A549 (cell line): ENCODE data around the gene RNF14. TPM values are rescaled to one million over a fixed set of nuclear protein-coding genes. Genes with fewer than 3 reads are reported as not detected.

Source experiments
- ATAC-seq, 2 experiments: fragments of 200-7000 bp in 1 of 2; fragments of >200 bp in 1 of 2; cut with Nextera tagmentation in 1 of 2; cut with Tn5 transposase in 1 of 2; 3 replicates each; pipeline versions ENCODE4 v1.8.0 to v1.9.1; 2018 to 2020; ENCODE audit warnings: mild to moderate bottlenecking in 1 of 2, moderate library complexity in 1 of 2
- CTCF ChIA-PET: fragments of 300-600 bp; sonication (Branson Sonifier 250); formaldehyde crosslinking; extraction: SDS; loops from one replicate; lab custom pipeline; 2021; ENCODE audit warnings: antibody characterized with exemption, inconsistent platforms; lab: Yijun Ruan, JAX
- POLR2A ChIA-PET: fragments of 350-600 bp; formaldehyde crosslinking; extraction: SDS; loops from one replicate; lab custom pipeline; 2021; ENCODE audit warnings: antibody characterized with exemption, inconsistent platforms; lab: Yijun Ruan, JAX
- DNase-seq, 2 experiments: peaks; one replicate each; pipeline versions ENCODE4 v3.0.0 to v3.0.0-alpha.2; 2011 to 2016; ENCODE audit warnings: low read depth in 1 of 2, low spot score in 1 of 2
- FAIRE-seq: peaks from 2 replicates; lab custom pipeline; 2011; peaks lifted over from hg19 to GRCh38; lab: Jason Lieb, UNC
- H3K27ac ChIP-seq, 2 experiments: fragments of >200 bp; sonication (Bioruptor Twin); formaldehyde crosslinking; 3 replicates each; pipeline ENCODE4 v1.5.1; 2016 to 2017
- H3K4me1 ChIP-seq: fragments of >200 bp; sonication (Bioruptor Twin); formaldehyde crosslinking; 3 replicates; pipeline ENCODE4 v1.6.1; 2016
- H3K4me2 ChIP-seq: fragments of >200 bp; sonication (Bioruptor Twin); formaldehyde crosslinking; 3 replicates; pipeline ENCODE4 v1.6.1; 2016
- H3K4me3 ChIP-seq: fragments of >200 bp; sonication (Bioruptor Twin); formaldehyde crosslinking; 3 replicates; pipeline ENCODE4 v1.5.1; 2016
- H3K9me3 ChIP-seq: fragments of >200 bp; sonication (Bioruptor Twin); formaldehyde crosslinking; 3 replicates; pipeline ENCODE4 v1.6.1; 2016
- BCL3 ChIP-seq: fragments of >200 bp; sonication (Bioruptor Twin); formaldehyde crosslinking; IDR thresholded peaks from 3 replicates; pipeline ENCODE4 v1.6.1; 2016
- CHD2 ChIP-seq: fragments of 150-350 bp; IDR thresholded peaks from 2 replicates; pipeline ENCODE4 v1.6.1; 2014; ENCODE audit warnings: low read length; ENCODE audit not compliant: partially characterized antibody
- CTCF ChIP-seq: fragments of >200 bp; sonication (Bioruptor Twin); formaldehyde crosslinking; IDR thresholded peaks from 3 replicates; pipeline ENCODE4 v1.5.1; 2016
- FOSB ChIP-seq: fragments of 250-450 bp; sonication (Bioruptor Pico); IDR thresholded peaks from 2 replicates; pipeline ENCODE4 v1.5.0; 2020; ENCODE audit warnings: mild to moderate bottlenecking, moderate library complexity
- FOSL2 ChIP-seq, 2 experiments: fragments of 450-650 bp in 1 of 2; fragments of >200 bp in 1 of 2; sonication (Bioruptor Twin) in 1 of 2; formaldehyde crosslinking; IDR thresholded peaks; 2 replicates each; pipeline versions ENCODE4 v1.5.0 to v1.6.1; 2016 to 2020; ENCODE audit warnings: mild to moderate bottlenecking in 1 of 2, moderate library complexity in 1 of 2
- GATA3 ChIP-seq: IDR thresholded peaks from 2 replicates; pipeline ENCODE4 v1.6.1; 2012; ENCODE audit warnings: borderline replicate concordance
- HES2 ChIP-seq: fragments of >200 bp; sonication (Bioruptor Twin); formaldehyde crosslinking; IDR thresholded peaks from 2 replicates; pipeline ENCODE4 v1.6.1; 2016
- HEYL ChIP-seq: fragments of 250-450 bp; sonication (Bioruptor Pico); IDR thresholded peaks from 2 replicates; pipeline ENCODE4 v1.8.0; 2021; ENCODE audit warnings: mild to moderate bottlenecking, moderate library complexity
- HMGXB4 ChIP-seq: fragments of 250-450 bp; sonication (Bioruptor Pico); IDR thresholded peaks from 2 replicates; pipeline ENCODE4 v1.5.0; 2021; ENCODE audit warnings: mild to moderate bottlenecking, moderate library complexity, borderline replicate concordance
- JUNB ChIP-seq: fragments of >200 bp; sonication (Bioruptor Twin); formaldehyde crosslinking; IDR thresholded peaks from 2 replicates; pipeline ENCODE4 v1.6.1; 2016
- KDM1A ChIP-seq: fragments of 200-600 bp; sonication (generic); IDR thresholded peaks from 2 replicates; pipeline ENCODE4 v1.6.1; 2016; ENCODE audit warnings: low read depth, mild to moderate bottlenecking
- MAFK ChIP-seq: fragments of 450-650 bp; IDR thresholded peaks from 2 replicates; pipeline ENCODE4 v1.6.1; 2014; ENCODE audit not compliant: partially characterized antibody
- MAZ ChIP-seq: fragments of 150-350 bp; IDR thresholded peaks from 2 replicates; pipeline ENCODE4 v1.6.1; 2014; ENCODE audit warnings: antibody characterized with exemption, low read depth, low read length, borderline replicate concordance
- NPAS2 ChIP-seq: fragments of 250-450 bp; sonication (Bioruptor Pico); IDR thresholded peaks from 2 replicates; pipeline ENCODE4 v1.8.0; 2022; ENCODE audit warnings: mild to moderate bottlenecking, moderate library complexity, borderline replicate concordance
- RAD21 ChIP-seq, 2 experiments: fragments of >200 bp in 1 of 2; sonication (Bioruptor Twin) in 1 of 2; formaldehyde crosslinking in 1 of 2; IDR thresholded peaks in 1 of 2; conservative IDR thresholded peaks in 1 of 2; 2 replicates in 1 of 2; 3 replicates in 1 of 2; pipeline ENCODE4 v1.6.1; 2012 to 2018; ENCODE audit warnings: inconsistent platforms in 1 of 2
- RCOR1 ChIP-seq: fragments of 150-350 bp; IDR thresholded peaks from 2 replicates; pipeline ENCODE4 v1.6.1; 2014; ENCODE audit warnings: antibody characterized with exemption, low read length, low read depth
- RFX5 ChIP-seq: fragments of 450-650 bp; IDR thresholded peaks from 2 replicates; pipeline ENCODE4 v1.7.1; 2014; ENCODE audit warnings: antibody characterized with exemption, mild to moderate bottlenecking, moderate library complexity
- RNF2 ChIP-seq: fragments of 200-600 bp; sonication (generic); IDR thresholded peaks from 2 replicates; pipeline ENCODE4 v1.6.1; 2016; ENCODE audit warnings: low read depth, mild to moderate bottlenecking, antibody characterized with exemption, moderate library complexity, borderline replicate concordance
- SMC3 ChIP-seq: fragments of >200 bp; sonication (Bioruptor Twin); formaldehyde crosslinking; IDR thresholded peaks from 3 replicates; pipeline ENCODE4 v1.6.1; 2018; ENCODE audit warnings: inconsistent platforms
- SREBF2 ChIP-seq: fragments of 450-650 bp; IDR thresholded peaks from 2 replicates; pipeline ENCODE4 v1.6.1; 2014; ENCODE audit warnings: mild to moderate bottlenecking, moderate library complexity
- TFCP2L1 ChIP-seq: fragments of 250-450 bp; sonication (Bioruptor Pico); IDR thresholded peaks from 2 replicates; pipeline ENCODE4 v1.5.0; 2021; ENCODE audit warnings: mild to moderate bottlenecking
- USF2 ChIP-seq: fragments of 450-650 bp; IDR thresholded peaks from 2 replicates; pipeline ENCODE4 v1.6.1; 2014; ENCODE audit warnings: antibody characterized with exemption
- ZC3H11A ChIP-seq: fragments of 450-650 bp; IDR thresholded peaks from 2 replicates; pipeline ENCODE4 v1.6.1; 2014; ENCODE audit warnings: antibody characterized with exemption, mild to moderate bottlenecking
- WGBS: methylation state at CpG from one replicate; pipeline ENCODE4 v1.1.6; 2017; ENCODE audit errors: missing lambda C conversion rate; 5-methylcytosine and 5-hydroxymethylcytosine counted together
- polyA plus RNA-seq, 4 experiments: library from polyadenylated mRNA; depleted of rRNA in 3 of 4; stranded (reverse); fragments of >200 nt; fragmentation: RNase III in 1 of 4; extraction: RNeasy Plus Mini Kit Qiagen cat#74134 plus additional on column Dnase treatment in 1 of 4; gene quantifications; 2 replicates in 3 of 4; 3 replicates in 1 of 4; pipeline ENCODE4 v1.2.3, GENCODE V29; 2011 to 2017

The RNF14 gene
- polyA plus RNA-seq, 2 of the 4 experiments (the other 2 are of a cell fraction), result 43.2 to 47.4 TPM

GRCh38 chr5:142000173-142000572 lies 31.3 kb downstream of the RNF14 start:
- ATAC-seq, result no peak
- no peak for DNase-seq
- H3K9me3 ChIP-seq, result no peaks in the 10 kb centered on the region
- no peak for FAIRE-seq
- H3K27ac ChIP-seq, result no peak overlapping the region
- 31% methylated on average over 1 of the region's 1 CpG for WGBS
- ChIA-PET POLR2A (no interaction called here), CTCF (interaction anchor here (0.7 to 4.6 kb wide), 6 partner anchors 10 to 111 kb away, joined by 3 to 20 read pairs (median 6); partner anchors contain the start of gene GNPDA1)
- no peak overlapping the region for H3K4me3 ChIP-seq
- no peaks in the 10 kb centered on the region for H3K4me1 ChIP-seq
- H3K4me2 ChIP-seq, result no peak overlapping the region
- TF ChIP-seq BCL3 (no peak), SREBF2 (no peak), NPAS2 (no peak), MAFK (peak; percentile 73)
- TF ChIP-seq, all 56 proteins: peak for 1

GRCh38 chr5:142000704-142001484 lies 32.0 kb downstream of the RNF14 start:
- peak in 1 of 2 experiments; percentile 34 for DNase-seq
- Histone ChIP-seq H3K27ac (no peak overlapping the region), H3K4me2 (no peak overlapping the region)
- POLR2A ChIA-PET, result interaction anchor here (0.6 kb wide), 1 partner anchor 20 kb away, joined by 3 read pairs; no protein-coding TSS in a partner anchor
- TF ChIP-seq CTCF (peak; percentile 36), SMC3 (0 out of 3 replicates have a peak, but pooled peaks have one; percentile 17), RAD21 (conservative IDR thresholded peaks at IDR 0.05 in 1 of 2, IDR thresholded peaks at IDR 0.05 in 1 of 2) (peak in 1 of 2 experiments; percentile 9; a peak in 1 of 5 replicates), KDM1A (no peak)
- TF ChIP-seq, all 56 proteins: peak for 3
- 78% methylated on average over 6 of the region's 6 CpGs for WGBS
- ATAC-seq (peak; percentile 62 to 77; a peak in 4 of 6 replicates), FAIRE-seq (no peak)
- Histone ChIP-seq H3K4me1 (no peaks in the 10 kb centered on the region), H3K4me3 (no peak overlapping the region), H3K9me3 (no peaks in the 10 kb centered on the region)
- CTCF ChIA-PET, result interaction anchor here (0.7 to 4.6 kb wide), 8 partner anchors 8 to 112 kb away, joined by 3 to 20 read pairs (median 3); partner anchors contain the start of genes GNPDA1 and RNF14

GRCh38 chr5:142003266-142003800 lies 34.4 kb downstream of the RNF14 start:
- CTCF ChIA-PET, result interaction anchor here (1.4 to 4.6 kb wide), 4 partner anchors 8 to 34 kb away, joined by 4 to 20 read pairs (median 14); partner anchors contain the start of genes GNPDA1 and RNF14
- POLR2A ChIA-PET, result no interaction called here
- TF ChIP-seq FOSL2 (IDR thresholded peaks at IDR 0.05) (no peak), FOSL2 (CRISPR knock-in tag; IDR thresholded peaks at IDR 0.05) (no peak), CHD2 (no peak), JUNB (no peak), ZC3H11A (no peak), RCOR1 (no peak), GATA3 (no peak), FOSB (CRISPR knock-in tag) (no peak), RNF2 (no peak), HEYL (CRISPR knock-in tag) (no peak), HES2 (no peak), USF2 (no peak), HMGXB4 (CRISPR knock-in tag) (no peak), TFCP2L1 (CRISPR knock-in tag) (no peak), RFX5 (no peak), MAZ (no peak)
- Histone ChIP-seq H3K4me2 (no peak overlapping the region), H3K27ac (no peak overlapping the region), H3K9me3 (no peaks in the 10 kb centered on the region), H3K4me3 (no peak overlapping the region), H3K4me1 (no peaks in the 10 kb centered on the region)
- DNase-seq (no peak), ATAC-seq (no peak), FAIRE-seq (no peak)
- WGBS, result 36% methylated on average over 2 of the region's 2 CpGs
